Measurements from ENCODE around the gene SREBF1. TPM values are rescaled to one million over a fixed set of nuclear protein-coding genes. Genes with fewer than 3 reads are reported as not detected.

The SREBF1 gene
- total RNA-seq, 1 experiment from 2014 or later: 230 TPM

DNA sequence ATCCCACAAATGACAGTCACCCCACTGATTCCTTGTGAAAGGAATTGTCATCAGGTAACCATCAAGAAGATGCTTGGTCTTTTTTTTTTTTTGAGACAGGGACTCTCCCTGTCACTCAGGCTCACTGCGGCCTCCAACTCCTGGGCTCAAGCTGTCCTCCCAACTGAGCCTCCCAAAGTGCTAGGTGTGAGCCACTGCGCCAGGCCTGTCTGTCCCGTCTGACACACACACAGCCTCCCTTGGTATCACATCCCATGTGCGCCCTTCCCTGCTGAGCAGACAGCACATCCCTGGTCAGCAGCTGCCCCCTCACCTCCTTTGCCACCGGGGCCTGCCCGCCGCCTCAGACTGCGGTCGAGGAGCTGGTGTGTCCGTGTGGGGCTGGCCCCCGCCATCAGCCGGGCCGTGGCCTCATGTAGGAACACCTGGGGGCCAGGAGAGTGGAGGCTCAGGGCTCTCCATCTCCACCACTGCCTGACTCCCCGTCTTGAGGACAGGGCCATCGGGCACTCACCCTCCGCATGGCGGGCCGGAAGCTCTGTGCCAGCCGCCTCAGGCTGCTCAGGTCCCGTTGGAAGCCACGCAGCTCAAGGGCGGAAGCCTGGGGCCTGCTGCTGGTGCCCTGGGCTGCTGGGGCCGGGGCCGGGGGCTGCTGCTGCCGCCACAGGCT lies 23.6 kb downstream of the SREBF1 start:
- Histone ChIP-seq H3K4me3 (ENCODE audit: low read depth in 2 of 2, low read length in 2 of 2) (no peak overlapping the region), H3K27me3 (ENCODE audit: control insufficient read depth, insufficient read depth, low read length) (no peaks in the 10 kb centered on the region), H3K27ac (ENCODE audit: low read length) (peak overlapping the region; percentile 54), H3K9me3 (ENCODE audit: control insufficient read depth, insufficient read depth, low read depth, low read length) (no peaks in the 10 kb centered on the region), H3K36me3 (ENCODE audit: control insufficient read depth, insufficient read depth, low read length) (no peaks in the 10 kb centered on the region; the same call in 1 of the 2 replicates), H3K4me1 (ENCODE audit: control insufficient read depth, insufficient read depth, low read length) (peaks cover 55% of the 10 kb centered on the region)
- CTCF ChIA-PET: interaction anchor here (0.6 to 0.7 kb wide), 2 partner anchors 14 to 29 kb away, joined by 3 to 4 read pairs; no protein-coding TSS in a partner anchor
- TF ChIP-seq POLR2AphosphoS5 (IDR thresholded peaks at IDR 0.05; ENCODE audit: low read depth, low read length) (no peak), REST (IDR thresholded peaks at IDR 0.05; ENCODE audit: insufficient read depth in 1 of 2, low read depth in 2 of 2, low read length in 1 of 2) (no peak), TCF7L2 (IDR thresholded peaks at IDR 0.05; ENCODE audit: low read depth, low read length) (no peak), SIN3A (IDR thresholded peaks at IDR 0.05; ENCODE audit: borderline replicate concordance, insufficient read depth, low read depth, low read length) (no peak)
- TF ChIP-seq, protein P1, sequence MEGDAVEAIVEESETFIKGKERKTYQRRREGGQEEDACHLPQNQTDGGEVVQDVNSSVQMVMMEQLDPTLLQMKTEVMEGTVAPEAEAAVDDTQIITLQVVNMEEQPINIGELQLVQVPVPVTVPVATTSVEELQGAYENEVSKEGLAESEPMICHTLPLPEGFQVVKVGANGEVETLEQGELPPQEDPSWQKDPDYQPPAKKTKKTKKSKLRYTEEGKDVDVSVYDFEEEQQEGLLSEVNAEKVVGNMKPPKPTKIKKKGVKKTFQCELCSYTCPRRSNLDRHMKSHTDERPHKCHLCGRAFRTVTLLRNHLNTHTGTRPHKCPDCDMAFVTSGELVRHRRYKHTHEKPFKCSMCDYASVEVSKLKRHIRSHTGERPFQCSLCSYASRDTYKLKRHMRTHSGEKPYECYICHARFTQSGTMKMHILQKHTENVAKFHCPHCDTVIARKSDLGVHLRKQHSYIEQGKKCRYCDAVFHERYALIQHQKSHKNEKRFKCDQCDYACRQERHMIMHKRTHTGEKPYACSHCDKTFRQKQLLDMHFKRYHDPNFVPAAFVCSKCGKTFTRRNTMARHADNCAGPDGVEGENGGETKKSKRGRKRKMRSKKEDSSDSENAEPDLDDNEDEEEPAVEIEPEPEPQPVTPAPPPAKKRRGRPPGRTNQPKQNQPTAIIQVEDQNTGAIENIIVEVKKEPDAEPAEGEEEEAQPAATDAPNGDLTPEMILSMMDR (IDR thresholded peaks at IDR 0.05): no peak
- intact Hi-C loops (cut with micrococcal nuclease; ENCODE audit: unreplicated experiment): loop anchor here (5.0 kb wide), 1 partner anchor 44 kb away; no protein-coding TSS in a partner anchor
- BruUV-seq (replicated peaks): no TSS peak
- ATAC-seq (no peak), DNase-seq (ENCODE audit: low read depth, low spot score) (no peak)
- POLR2A ChIA-PET: interaction anchor here (1.9 kb wide), 1 partner anchor 23 kb away, joined by 5 read pairs; the partner anchor contains the start of gene SREBF1
- in situ Hi-C loops (cut with HindIII; ENCODE audit: low pct_unique_long_range_greater_than_20kb, low sequenced_read_pairs): no loop called here

DNA sequence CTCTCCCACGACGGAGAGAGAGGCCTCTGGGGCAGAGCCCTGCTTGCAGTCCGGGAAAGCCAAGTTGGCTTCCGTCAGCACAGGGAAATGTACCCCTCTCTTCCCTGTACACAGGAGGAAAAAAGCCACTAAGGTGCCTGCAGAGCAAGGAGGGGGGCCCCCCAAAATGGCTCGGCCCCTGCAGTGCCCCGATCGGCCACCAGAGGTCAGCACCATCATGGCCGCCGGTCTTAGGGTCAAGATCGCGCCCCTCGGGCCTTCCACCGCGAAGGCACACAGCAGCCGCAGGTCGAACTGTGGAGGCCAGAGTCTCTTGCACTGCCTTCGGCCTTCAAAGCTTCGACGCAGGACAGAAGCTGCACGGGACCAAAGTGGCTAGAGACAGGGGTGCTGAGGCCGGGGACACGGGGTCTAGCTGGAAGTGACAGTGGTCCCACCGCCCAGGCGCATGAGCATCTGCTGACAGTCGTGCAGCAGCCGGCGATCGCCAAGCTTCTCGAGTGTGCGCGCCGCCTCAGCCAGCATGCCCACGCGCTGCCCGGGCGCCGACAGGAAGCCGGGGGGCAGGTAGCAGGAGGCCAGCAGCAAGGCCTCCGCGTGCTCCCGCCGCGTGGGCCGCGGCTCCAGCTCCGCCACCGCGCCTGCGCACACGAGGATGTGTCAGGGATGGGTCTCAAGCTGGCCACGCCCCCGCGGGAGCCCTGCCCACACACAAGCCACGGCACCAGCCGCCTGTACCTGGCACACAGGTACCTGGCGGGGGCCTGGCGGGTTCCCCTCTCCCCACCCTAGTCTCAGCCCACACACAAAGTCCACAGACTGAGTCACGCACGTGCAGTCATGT lies 24.4 kb downstream of the SREBF1 start:
- DNase-seq (ENCODE audit: low read depth, low spot score) (no peak), ATAC-seq (peak; percentile 32)
- TSS peak; percentile 53 for BruUV-seq (replicated peaks)
- POLR2A ChIA-PET: interaction anchor here (1.9 kb wide), 1 partner anchor 24 kb away, joined by 5 read pairs; the partner anchor contains the start of gene SREBF1
- CTCF ChIA-PET: interaction anchor here (0.6 to 0.7 kb wide), 2 partner anchors 15 to 30 kb away, joined by 3 to 4 read pairs; no protein-coding TSS in a partner anchor
- intact Hi-C loops (cut with micrococcal nuclease; ENCODE audit: unreplicated experiment): loop anchor here (5.0 kb wide), 1 partner anchor 45 kb away; no protein-coding TSS in a partner anchor
- H3K27ac ChIP-seq (ENCODE audit: low read length): peak overlapping the region; percentile 73
- no peaks in the 10 kb centered on the region for H3K9me3 ChIP-seq (ENCODE audit: control insufficient read depth, insufficient read depth, low read depth, low read length)
- peaks cover 61% of the 10 kb centered on the region for H3K4me1 ChIP-seq (ENCODE audit: control insufficient read depth, insufficient read depth, low read length)
- in situ Hi-C loops (cut with HindIII; ENCODE audit: low pct_unique_long_range_greater_than_20kb, low sequenced_read_pairs): no loop called here
- TF ChIP-seq TCF7L2 (IDR thresholded peaks at IDR 0.05; ENCODE audit: low read depth, low read length): no peak
- TF ChIP-seq SIN3A (IDR thresholded peaks at IDR 0.05; ENCODE audit: borderline replicate concordance, insufficient read depth, low read depth, low read length): no peak
- peak; percentile 70 for TF ChIP-seq POLR2AphosphoS5 (IDR thresholded peaks at IDR 0.05; ENCODE audit: low read depth, low read length)
- TF ChIP-seq, protein P1 (IDR thresholded peaks at IDR 0.05): peak; percentile 97
- no peak for TF ChIP-seq REST (IDR thresholded peaks at IDR 0.05; ENCODE audit: insufficient read depth in 1 of 2, low read depth in 2 of 2, low read length in 1 of 2)
- H3K36me3 ChIP-seq (ENCODE audit: control insufficient read depth, insufficient read depth, low read length): no peaks in the 10 kb centered on the region; the same call in 1 of the 2 replicates
- H3K4me3 ChIP-seq (ENCODE audit: low read depth in 2 of 2, low read length in 2 of 2): no peak overlapping the region
- no peaks in the 10 kb centered on the region for H3K27me3 ChIP-seq (ENCODE audit: control insufficient read depth, insufficient read depth, low read length)
